HG03439 (cell line): ENCODE measurements around the gene PPP1R3D.

ENCODE experiments used
- ATAC-seq: cut with Tn5 transposase; IDR thresholded peaks from one replicate; pipeline ENCODE4 v1.9.1; 2021; ENCODE audit warnings: mild to moderate bottlenecking, moderate library complexity; ENCODE audit not compliant: unreplicated experiment

The PPP1R3D gene

GRCh38 chr20:59948828-59949720 lies 9.0 kb upstream of the PPP1R3D start:
- ATAC-seq, result no peak

DNA sequence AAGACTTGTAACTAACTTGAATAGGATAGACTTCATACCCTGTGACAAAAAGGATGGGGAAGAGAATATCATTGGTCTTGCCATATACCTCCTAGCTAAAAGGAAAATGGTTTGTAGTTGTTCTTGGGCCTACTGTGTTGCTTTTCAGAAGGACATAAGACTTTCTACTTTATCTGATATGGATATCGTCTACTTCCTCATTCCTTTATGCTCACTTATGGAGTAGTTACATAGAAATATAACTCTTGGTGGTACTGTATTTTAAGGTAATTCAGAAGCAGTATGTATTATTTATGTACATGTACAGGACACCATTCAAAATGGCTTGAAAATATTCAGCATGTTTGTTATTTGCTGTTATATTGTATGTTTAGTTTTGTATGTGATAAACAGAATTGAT lies 8.1 kb upstream of the PPP1R3D start:
- no peak for ATAC-seq

GRCh38 chr20:59947376-59947775 lies 7.3 kb upstream of the PPP1R3D start:
- no peak for ATAC-seq

DNA sequence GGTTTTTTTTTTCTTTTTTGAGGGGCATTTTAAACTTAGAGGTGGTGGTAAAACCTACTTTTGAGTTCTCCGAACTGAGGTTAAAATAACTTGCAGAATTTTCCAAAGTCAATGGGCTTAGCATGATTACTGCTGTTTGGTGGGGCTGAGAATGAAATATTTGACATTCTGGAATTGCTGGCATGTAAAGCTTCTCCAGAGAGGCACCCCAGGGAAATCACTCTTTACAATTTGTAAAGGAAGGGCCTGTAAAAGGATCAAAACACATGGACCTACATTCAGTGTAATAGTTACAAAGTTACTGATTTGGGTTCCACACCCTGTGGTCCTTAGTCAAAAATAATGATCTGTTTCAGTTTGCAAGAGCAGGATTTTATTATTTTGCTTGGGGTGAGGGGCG lies 5.6 kb upstream of the PPP1R3D start:
- no peak for ATAC-seq

- ATAC-seq, result no peak
These were observed 5.1 kb upstream of the PPP1R3D start for GRCh38 chr20:59945175-59945574.

- ATAC-seq, result no peak
These were observed 4.6 kb upstream of the PPP1R3D start for GRCh38 chr20:59944726-59945125.

DNA sequence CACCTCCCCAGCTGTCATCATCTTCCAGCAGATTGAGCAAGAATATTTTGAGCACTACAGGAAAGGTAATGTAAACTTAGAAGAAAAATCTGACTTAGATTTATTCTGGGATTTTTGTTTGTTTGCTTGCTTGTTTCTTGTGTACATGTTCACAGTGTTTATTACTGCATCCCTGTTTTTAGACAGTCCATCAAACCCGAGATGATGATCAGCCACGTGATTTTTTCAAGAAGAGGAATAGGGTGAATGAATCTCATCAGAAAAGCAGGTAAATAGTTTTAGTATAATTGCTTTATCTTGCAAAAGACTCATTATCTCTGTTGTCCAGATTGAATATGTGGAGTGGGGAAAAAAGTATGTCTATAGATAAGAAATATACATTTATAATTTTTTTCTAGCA lies 2.1 kb upstream of the PPP1R3D start:
- ATAC-seq, result no peak

DNA sequence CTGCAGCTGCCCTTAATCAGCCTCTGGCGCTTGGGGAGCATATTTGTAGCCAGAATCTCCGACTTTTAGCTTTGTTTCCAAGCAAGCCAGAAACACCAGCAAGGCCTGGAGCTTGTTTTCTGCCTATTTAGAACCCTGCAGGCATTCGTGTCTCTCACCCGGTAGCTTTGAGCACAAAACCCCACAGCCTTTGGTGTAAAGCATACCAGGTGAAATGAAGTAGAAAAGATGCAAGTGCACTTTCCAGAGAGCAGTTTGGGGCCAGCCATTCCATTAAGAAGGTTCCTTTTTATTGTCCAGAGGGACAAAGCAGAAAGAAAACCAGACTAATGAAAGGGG lies 820 bp upstream of the PPP1R3D start:
- ATAC-seq, result no peak

DNA sequence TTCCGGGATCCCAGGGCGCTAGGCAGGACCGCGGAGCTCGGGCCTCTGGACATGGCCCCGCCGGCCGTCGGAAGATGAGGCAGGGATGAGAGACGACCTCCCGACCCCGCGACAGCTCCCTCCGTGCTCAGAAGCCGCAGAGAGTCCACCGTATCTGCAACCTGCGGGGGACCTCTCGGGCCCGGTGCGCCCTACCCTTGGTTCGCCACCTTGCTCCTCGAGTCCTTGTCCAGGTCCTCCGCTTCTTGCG lies 301 bp downstream of the PPP1R3D start:
- peak; percentile 43 for ATAC-seq

GRCh38 chr20:59939052-59939878 lies 840 bp downstream of the PPP1R3D start:
- ATAC-seq, result peak; percentile 35

DNA sequence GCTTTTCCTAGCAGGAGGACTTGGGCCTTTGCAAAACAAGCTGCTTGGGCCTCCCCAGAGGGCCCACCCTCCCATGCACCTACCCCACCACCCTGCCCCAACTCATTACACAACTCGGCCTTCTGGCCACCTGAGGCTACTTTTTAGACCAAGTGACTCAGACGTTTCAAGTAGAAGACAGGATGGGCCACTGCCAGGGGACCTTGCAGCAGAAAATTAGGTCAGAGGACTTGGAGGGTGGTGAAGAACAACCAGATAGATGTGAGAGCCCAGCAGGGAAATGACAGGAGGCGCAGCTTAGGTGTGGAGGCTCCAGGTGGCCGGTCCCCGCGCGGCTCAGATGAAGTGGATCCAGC lies 1.4 kb downstream of the PPP1R3D start:
- no peak for ATAC-seq

GRCh38 chr20:59938221-59938620 lies 1.9 kb downstream of the PPP1R3D start:
- ATAC-seq, result no peak

GRCh38 chr20:59937150-59937549 lies 3.0 kb downstream of the PPP1R3D start:
- ATAC-seq, result no peak

GRCh38 chr20:59936409-59936808 lies 3.7 kb downstream of the PPP1R3D start:
- no peak for ATAC-seq

GRCh38 chr20:59935457-59936185 lies 4.5 kb downstream of the PPP1R3D start:
- ATAC-seq, result no peak

GRCh38 chr20:59933849-59934585 lies 6.1 kb downstream of the PPP1R3D start:
- peak; percentile 58 for ATAC-seq

- ATAC-seq, result no peak
These were observed 6.7 kb downstream of the PPP1R3D start, which contains the start of gene SYCP2 for GRCh38 chr20:59933296-59933848. Gene SYCP2, minus strand, starts transcription at chr20:59933637. Its CDS starts 11,224 bp downstream, at chr20:59922413.

DNA sequence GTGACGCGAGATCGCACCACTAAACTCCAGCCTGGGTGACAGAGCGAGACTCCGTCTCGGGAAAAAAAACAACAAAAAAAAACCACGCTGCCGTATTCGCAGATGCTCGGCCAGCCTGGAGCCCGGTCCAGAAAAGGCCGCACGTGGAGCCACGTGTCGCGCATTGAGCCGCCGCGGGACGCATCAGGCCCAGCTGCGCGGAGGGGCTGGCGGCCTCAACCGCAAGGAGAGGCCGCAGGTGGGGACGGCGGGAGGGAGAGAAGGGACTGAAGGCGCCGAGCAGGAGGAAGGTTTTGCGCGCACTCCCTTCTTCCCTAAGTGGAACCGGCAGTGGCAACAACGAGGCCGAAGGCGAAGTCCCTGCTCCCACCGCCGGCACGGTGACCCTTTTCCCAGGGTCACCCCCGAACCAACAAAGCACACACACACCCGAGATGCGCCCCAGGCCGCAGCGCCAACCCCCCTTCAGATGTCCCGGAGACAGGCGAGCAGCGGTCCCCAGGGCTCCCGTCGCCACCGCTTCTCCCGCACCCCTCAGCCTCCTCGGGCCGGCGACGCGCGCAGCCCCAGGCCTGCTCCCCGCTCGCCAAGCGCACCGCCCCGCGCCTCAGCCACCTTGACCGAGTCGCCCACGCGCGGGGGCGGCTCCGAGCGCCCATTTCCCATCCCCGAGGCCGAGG lies 7.3 kb downstream of the PPP1R3D start:
- no peak for ATAC-seq

GRCh38 chr20:59931511-59932312 lies 8.4 kb downstream of the PPP1R3D start:
- ATAC-seq, result no peak
